H9 (cell line): ENCODE data around the gene CA11. TPM values are rescaled to one million over a fixed set of nuclear protein-coding genes. Genes with fewer than 3 reads are reported as not detected.

Experiments used
- DNase-seq: peaks from one replicate; pipeline ENCODE4 v3.0.0-alpha.2; 2017
- H2AFZ ChIP-seq: one replicate; pipeline ENCODE4 v1.6.1; 2013; ENCODE audit warnings: mild to moderate bottlenecking, low read length, control low read depth, moderate library complexity
- H2AK5ac ChIP-seq: 2 replicates; pipeline ENCODE4 v1.6.1; 2013; ENCODE audit warnings: low read length, control low read depth, mixed read lengths; ENCODE audit not compliant: insufficient read length
- H2BK120ac ChIP-seq: one replicate; pipeline ENCODE4 v1.6.1; 2013; ENCODE audit warnings: low read depth, mild to moderate bottlenecking, low read length, control low read depth, inconsistent platforms; ENCODE audit not compliant: poor library complexity, severe bottlenecking
- H2BK12ac ChIP-seq: 2 replicates; pipeline ENCODE4 v1.6.1; 2013; ENCODE audit warnings: low read length, control low read depth, mixed read lengths, low read depth; ENCODE audit not compliant: insufficient read length
- H2BK15ac ChIP-seq: 2 replicates; pipeline ENCODE4 v1.6.1; 2013; ENCODE audit warnings: low read depth, low read length, control low read depth
- H2BK20ac ChIP-seq: one replicate; pipeline ENCODE4 v1.6.1; 2013; ENCODE audit warnings: low read depth, mild to moderate bottlenecking, low read length, control low read depth, inconsistent platforms; ENCODE audit not compliant: poor library complexity, severe bottlenecking
- H2BK5ac ChIP-seq: 2 replicates; pipeline ENCODE4 v1.6.1; 2013; ENCODE audit warnings: low read length, control low read depth, mixed read lengths; ENCODE audit not compliant: insufficient read length
- H3K14ac ChIP-seq: 2 replicates; pipeline ENCODE4 v1.6.1; 2013; ENCODE audit warnings: low read length, control low read depth; ENCODE audit not compliant: insufficient read depth
- H3K18ac ChIP-seq: 2 replicates; pipeline ENCODE4 v1.6.1; 2013; ENCODE audit warnings: low read depth, mild to moderate bottlenecking, mixed read lengths, low read length, control low read depth; ENCODE audit not compliant: insufficient read length
- H3K23ac ChIP-seq: 2 replicates; pipeline ENCODE4 v1.6.1; 2013; ENCODE audit warnings: low read length, control low read depth, mixed read lengths, low read depth; ENCODE audit not compliant: insufficient read length
- H3K23me2 ChIP-seq: 2 replicates; pipeline ENCODE4 v1.6.1; 2013; ENCODE audit warnings: low read depth, mild to moderate bottlenecking, mixed read lengths, low read length, control low read depth; ENCODE audit not compliant: insufficient read length, poor library complexity, severe bottlenecking
- H3K27ac ChIP-seq: 2 replicates; pipeline ENCODE4 v1.5.1; 2013; ENCODE audit warnings: low read length, control low read depth, mixed read lengths, low read depth; ENCODE audit not compliant: insufficient read length
- H3K27me3 ChIP-seq: 2 replicates; pipeline ENCODE4 v1.6.1; 2013; ENCODE audit warnings: low read length, control low read depth, inconsistent platforms; ENCODE audit not compliant: insufficient read depth
- H3K4ac ChIP-seq: 2 replicates; pipeline ENCODE4 v1.6.1; 2013; ENCODE audit warnings: low read depth, mild to moderate bottlenecking, control low read depth, inconsistent platforms, low read length, moderate library complexity
- H3K4me1 ChIP-seq: 2 replicates; pipeline ENCODE4 v1.6.1; 2013; ENCODE audit warnings: low read length, control low read depth, inconsistent platforms; ENCODE audit not compliant: insufficient read depth
- H3K4me2 ChIP-seq: 2 replicates; pipeline ENCODE4 v1.6.1; 2013; ENCODE audit warnings: low read length, control low read depth, mixed read lengths; ENCODE audit not compliant: insufficient read length, insufficient read depth
- H3K56ac ChIP-seq: 2 replicates; pipeline ENCODE4 v1.6.1; 2013; ENCODE audit warnings: low read depth, mild to moderate bottlenecking, mixed read lengths, low read length, control low read depth; ENCODE audit not compliant: insufficient read length
- H3K79me1 ChIP-seq: 2 replicates; pipeline ENCODE4 v1.6.1; 2013; ENCODE audit warnings: low read depth, mild to moderate bottlenecking, moderate library complexity, low read length, control low read depth, inconsistent platforms; ENCODE audit not compliant: insufficient read depth, poor library complexity, severe bottlenecking
- H3K79me2 ChIP-seq: 2 replicates; pipeline ENCODE4 v1.6.1; 2013; ENCODE audit warnings: low read length, control low read depth, inconsistent platforms; ENCODE audit not compliant: insufficient read depth
- H3K9ac ChIP-seq: 2 replicates; pipeline ENCODE4 v1.6.1; 2013; ENCODE audit warnings: low read length, control low read depth, mixed read lengths; ENCODE audit not compliant: insufficient read length; ENCODE audit errors: extremely low read depth
- H3K9me3 ChIP-seq: one replicate; pipeline ENCODE4 v1.6.1; 2013; ENCODE audit warnings: low read depth, low read length, inconsistent platforms; ENCODE audit not compliant: control insufficient read depth
- H3T11ph ChIP-seq: one replicate; pipeline ENCODE4 v1.6.1; 2013; ENCODE audit warnings: mild to moderate bottlenecking, low read length, control low read depth, inconsistent platforms
- H4K20me1 ChIP-seq: one replicate; pipeline ENCODE4 v1.6.1; 2013; ENCODE audit not compliant: control insufficient read depth, insufficient read length, insufficient read depth
- H4K5ac ChIP-seq: 2 replicates; pipeline ENCODE4 v1.6.1; 2013; ENCODE audit warnings: low read depth, mild to moderate bottlenecking, mixed read lengths, low read length, control low read depth; ENCODE audit not compliant: insufficient read length
- H4K8ac ChIP-seq: replicated peaks from 2 replicates; pipeline ENCODE4 v1.6.1; 2013; ENCODE audit warnings: low read length, control low read depth, mixed read lengths, low read depth; ENCODE audit not compliant: insufficient read length
- H4K91ac ChIP-seq: 2 replicates; pipeline ENCODE4 v1.6.1; 2013; ENCODE audit warnings: low read depth, mild to moderate bottlenecking, moderate library complexity, mixed read lengths, low read length, control low read depth; ENCODE audit not compliant: insufficient read length
- H3K27ac Mint-ChIP-seq, 3 experiments: 2 replicates in 2 of 3; 3 replicates in 1 of 3; pipeline ENCODE4 v1.8.0; 2020 to 2021; ENCODE audit warnings: mixed read lengths in 3 of 3, mild to moderate bottlenecking in 1 of 3, moderate library complexity in 1 of 3
- H3K27me3 Mint-ChIP-seq: 2 replicates; pipeline ENCODE4 v1.8.0; 2021; ENCODE audit warnings: low read depth, mild to moderate bottlenecking, moderate library complexity, mixed read lengths
- H3K36me3 Mint-ChIP-seq, 3 experiments: 2 replicates in 2 of 3; 3 replicates in 1 of 3; pipeline ENCODE4 v1.8.0; 2020 to 2021; ENCODE audit warnings: low read depth in 3 of 3, mixed read lengths in 3 of 3; ENCODE audit not compliant: insufficient read depth in 1 of 3
- H3K4me1 Mint-ChIP-seq, 2 experiments: 2 replicates each; pipeline ENCODE4 v1.8.0; 2020; ENCODE audit warnings: mixed read lengths in 2 of 2
- H3K4me3 Mint-ChIP-seq, 2 experiments: 2 replicates in 1 of 2; 3 replicates in 1 of 2; pipeline ENCODE4 v1.8.0; 2020 to 2021; ENCODE audit warnings: mild to moderate bottlenecking in 2 of 2, mixed read lengths in 2 of 2, moderate library complexity in 1 of 2
- H3K9me3 Mint-ChIP-seq, 2 experiments: 2 replicates in 1 of 2; 3 replicates in 1 of 2; pipeline ENCODE4 v1.8.0; 2020; ENCODE audit warnings: mild to moderate bottlenecking in 2 of 2, mixed read lengths in 2 of 2, moderate library complexity in 1 of 2
- CTCF ChIP-seq: fragments of 200-600 bp; sonication (generic); conservative IDR thresholded peaks from 3 replicates; pipeline ENCODE4 v1.8.0; 2021; ENCODE audit warnings: antibody characterized with exemption, mild to moderate bottlenecking
- WGBS: extraction: QIAGEN DNeasy Blood & Tissue Kit; methylation state at CpG from one replicate; pipeline ENCODE4 v1.1.7; 2013; ENCODE audit warnings: missing lambda C conversion rate, low lambda C conversion rate, mixed read lengths; ENCODE audit not compliant: insufficient read length; ENCODE audit errors: extremely low coverage; 5-methylcytosine and 5-hydroxymethylcytosine counted together
- total RNA-seq: library from RNA; stranded (reverse); gene quantifications from 2 replicates; pipeline ENCODE4 v1.2.1, GENCODE V29; 2021

Gene CA11
- total RNA-seq, 1 experiment from 2014 or later, result 107 TPM

- Histone ChIP-seq H4K20me1 (no peaks in the 10 kb centered on the region), H2BK15ac (no peak overlapping the region), H3K9me3 (no peaks in the 10 kb centered on the region), H2BK20ac (no peak overlapping the region), H3K23me2 (no peaks in the 10 kb centered on the region), H3K79me1 (no peaks in the 10 kb centered on the region), H3K27ac (no peak overlapping the region), H2AFZ (no peak overlapping the region), H2BK120ac (no peak overlapping the region), H4K5ac (no peak overlapping the region), H3K23ac (no peak overlapping the region), H3K14ac (no peak overlapping the region), H3K4ac (no peak overlapping the region), H3T11ph (no peak overlapping the region), H2AK5ac (no peak overlapping the region), H4K91ac (no peak overlapping the region), H3K9ac (no peak overlapping the region), H3K56ac (no peak overlapping the region), H2BK12ac (no peak overlapping the region), H2BK5ac (no peak overlapping the region), H3K27me3 (no peaks in the 10 kb centered on the region; the same call in 1 of the 2 replicates), H3K18ac (no peak overlapping the region), H3K4me1 (no peaks in the 10 kb centered on the region), H3K4me2 (no peak overlapping the region), H4K8ac (no peak overlapping the region), H3K79me2 (no peaks in the 10 kb centered on the region)
- Mint-ChIP-seq H3K4me1 (peaks cover 3 to 6% of the 10 kb centered on the region in 2 experiments), H3K27me3 (peaks cover 9% of the 10 kb centered on the region), H3K9me3 (no peaks in the 10 kb centered on the region), H3K4me3 (no peak overlapping the region), H3K27ac (no peak overlapping the region), H3K36me3 (no peaks in the 10 kb centered on the region; a peak in 1 of 7 replicates)
- no CpG with 5 or more reads among the region's 7 CpGs for WGBS
- no peak for TF ChIP-seq CTCF
- no peak for DNase-seq
Measured at GRCh38 chr19:48681127-48681470, 35.1 kb upstream of the CA11 start.
